ENCODE data around the gene RNASE13. TPM values are rescaled to one million over a fixed set of nuclear protein-coding genes. Genes with fewer than 3 reads are reported as not detected.
A peak's percentile ranks its signal among the peaks of the same experiment; 100 is the strongest.
"Not testable (repeated sequence)": the region's sequence is repeated elsewhere in the genome, so short reads cannot be mapped to it uniquely, and the experiment has no call there.

The RNASE13 gene
- total and polyA plus RNA-seq, 9 donors: 0.14 to 0.16 TPM; not detected in 7

- WGBS (ENCODE audit: insufficient coverage): 77% methylated on average over 8 of the region's 11 CpGs
- Histone ChIP-seq H3K27me3 (ENCODE audit: control insufficient read depth, insufficient read depth, low read length) (no peaks in the 10 kb centered on the region), H3K36me3 (ENCODE audit: control insufficient read depth, insufficient read depth, low read length) (no peaks in the 10 kb centered on the region), H3K9me3 (replicated peaks; ENCODE audit: control insufficient read depth, low read depth, low read length) (no peaks in the 10 kb centered on the region), H3K4me3 (ENCODE audit: low read length) (no peak within 1 kb of the TSS), H3K4me1 (ENCODE audit: control insufficient read depth, insufficient read depth, low read length) (peaks cover 41% of the 10 kb centered on the region), H3K27ac (ENCODE audit: low read length) (no peak within 1 kb of the TSS)
- no peak for DNase-seq
These were observed 7.2 kb upstream of the RNASE13 start, which contains the start of gene RNASE7 for GRCh38 chr14:21041676-21042433. Gene RNASE7 (plus strand): TSS chr14:21042362. CDS start chr14:21042993, 631 bp downstream.

GRCh38 chr14:21040941-21041340 lies 6.3 kb upstream of the RNASE13 start:
- H3K9me3 ChIP-seq (replicated peaks; ENCODE audit: control insufficient read depth, low read depth, low read length); H3K36me3 ChIP-seq (ENCODE audit: control insufficient read depth, insufficient read depth, low read length); H3K4me3 ChIP-seq (ENCODE audit: low read length); H3K27me3 ChIP-seq (ENCODE audit: control insufficient read depth, insufficient read depth, low read length); DNase-seq; H3K27ac ChIP-seq (ENCODE audit: low read length): not testable (repeated sequence)
- peaks cover 44% of the 10 kb centered on the region for H3K4me1 ChIP-seq (ENCODE audit: control insufficient read depth, insufficient read depth, low read length)
- 86% methylated on average over 3 of the region's 3 CpGs for WGBS (ENCODE audit: insufficient coverage)

- no peaks in the 10 kb centered on the region for H3K36me3 ChIP-seq (ENCODE audit: control insufficient read depth, insufficient read depth, low read length)
- H3K4me3 ChIP-seq (ENCODE audit: low read length): no peak overlapping the region
- no peaks in the 10 kb centered on the region for H3K27me3 ChIP-seq (ENCODE audit: control insufficient read depth, insufficient read depth, low read length)
- peaks cover 44% of the 10 kb centered on the region for H3K4me1 ChIP-seq (ENCODE audit: control insufficient read depth, insufficient read depth, low read length)
- no peaks in the 10 kb centered on the region for H3K9me3 ChIP-seq (replicated peaks; ENCODE audit: control insufficient read depth, low read depth, low read length)
- H3K27ac ChIP-seq (ENCODE audit: low read length): no peak overlapping the region
- 75% methylated on average over 7 of the region's 8 CpGs for WGBS (ENCODE audit: insufficient coverage)
- no peak for DNase-seq
These were observed 5.8 kb upstream of the RNASE13 start for GRCh38 chr14:21040370-21040925.

GRCh38 chr14:21039585-21040369 lies 5.2 kb upstream of the RNASE13 start:
- H3K4me1 ChIP-seq (ENCODE audit: control insufficient read depth, insufficient read depth, low read length): peaks cover 44% of the 10 kb centered on the region

GRCh38 chr14:21038441-21039422 lies 4.1 kb upstream of the RNASE13 start:
- no peaks in the 10 kb centered on the region for H3K9me3 ChIP-seq (replicated peaks; ENCODE audit: control insufficient read depth, low read depth, low read length)
- no peak overlapping the region for H3K4me3 ChIP-seq (ENCODE audit: low read length)
- DNase-seq: peak; percentile 98

More at GRCh38 chr14:21039585-21040369, 5.2 kb upstream of the RNASE13 start:
- 47% methylated on average over 6 of the region's 8 CpGs for WGBS (ENCODE audit: insufficient coverage)
- Histone ChIP-seq H3K27ac (ENCODE audit: low read length) (peak overlapping the region; percentile 94), H3K27me3 (ENCODE audit: control insufficient read depth, insufficient read depth, low read length) (no peaks in the 10 kb centered on the region), H3K9me3 (replicated peaks; ENCODE audit: control insufficient read depth, low read depth, low read length) (no peaks in the 10 kb centered on the region), H3K36me3 (ENCODE audit: control insufficient read depth, insufficient read depth, low read length) (no peaks in the 10 kb centered on the region), H3K4me3 (ENCODE audit: low read length) (no peak overlapping the region)
- peak; percentile 93 for DNase-seq

GRCh38 chr14:21037156-21037555 lies 2.5 kb upstream of the RNASE13 start:
- H3K27me3 ChIP-seq (ENCODE audit: control insufficient read depth, insufficient read depth, low read length): no peaks in the 10 kb centered on the region
- whole genome bisulfite sequencing (ENCODE audit: insufficient coverage): no CpG with 5 or more reads among the region's 3 CpGs
- H3K4me1 ChIP-seq (ENCODE audit: control insufficient read depth, insufficient read depth, low read length): peaks cover 52% of the 10 kb centered on the region
- H3K36me3 ChIP-seq (ENCODE audit: control insufficient read depth, insufficient read depth, low read length): no peaks in the 10 kb centered on the region
- no peak for DNase-seq
- H3K4me3 ChIP-seq (ENCODE audit: low read length): no peak overlapping the region
- H3K9me3 ChIP-seq (replicated peaks; ENCODE audit: control insufficient read depth, low read depth, low read length): no peaks in the 10 kb centered on the region
- H3K27ac ChIP-seq (ENCODE audit: low read length): no peak overlapping the region

More at GRCh38 chr14:21038441-21039422, 4.1 kb upstream of the RNASE13 start:
- H3K27me3 ChIP-seq (ENCODE audit: control insufficient read depth, insufficient read depth, low read length): no peaks in the 10 kb centered on the region
- 42% methylated on average over 3 of the region's 10 CpGs for WGBS (ENCODE audit: insufficient coverage)
- H3K4me1 ChIP-seq (ENCODE audit: control insufficient read depth, insufficient read depth, low read length): peaks cover 50% of the 10 kb centered on the region
- H3K36me3 ChIP-seq (ENCODE audit: control insufficient read depth, insufficient read depth, low read length): no peaks in the 10 kb centered on the region
- peak overlapping the region; percentile 94 for H3K27ac ChIP-seq (ENCODE audit: low read length)

- DNase-seq: no peak
These were observed 2.1 kb upstream of the RNASE13 start for GRCh38 chr14:21036751-21037150.

GRCh38 chr14:21033133-21033698 lies 1.4 kb downstream of the RNASE13 start:
- Histone ChIP-seq H3K36me3 (ENCODE audit: control insufficient read depth, insufficient read depth, low read length) (no peaks in the 10 kb centered on the region), H3K27ac (ENCODE audit: low read length) (no peak overlapping the region), H3K27me3 (ENCODE audit: control insufficient read depth, insufficient read depth, low read length) (no peaks in the 10 kb centered on the region), H3K9me3 (replicated peaks; ENCODE audit: control insufficient read depth, low read depth, low read length) (no peaks in the 10 kb centered on the region), H3K4me1 (ENCODE audit: control insufficient read depth, insufficient read depth, low read length) (peaks cover 41% of the 10 kb centered on the region), H3K4me3 (ENCODE audit: low read length) (no peak overlapping the region)
- DNase-seq: no peak
- WGBS (ENCODE audit: insufficient coverage): 77% methylated on average over 4 of the region's 4 CpGs

More at GRCh38 chr14:21036751-21037150, 2.1 kb upstream of the RNASE13 start:
- Histone ChIP-seq H3K27ac (ENCODE audit: low read length) (no peak overlapping the region), H3K9me3 (replicated peaks; ENCODE audit: control insufficient read depth, low read depth, low read length) (no peaks in the 10 kb centered on the region), H3K4me1 (ENCODE audit: control insufficient read depth, insufficient read depth, low read length) (peaks cover 55% of the 10 kb centered on the region), H3K4me3 (ENCODE audit: low read length) (no peak overlapping the region), H3K36me3 (ENCODE audit: control insufficient read depth, insufficient read depth, low read length) (no peaks in the 10 kb centered on the region), H3K27me3 (ENCODE audit: control insufficient read depth, insufficient read depth, low read length) (no peaks in the 10 kb centered on the region)
- 83% methylated on average over 2 of the region's 7 CpGs for WGBS (ENCODE audit: insufficient coverage)

All from muscle of leg (tissue), 11 donors.